Stimulated activated naive CD4-positive, alpha-beta T cell (primary cell): ENCODE results near the gene HOXC9.

Experiments
- DNase-seq, 6 experiments: peaks; one replicate each; lab custom pipeline; 2025; lab: John Stamatoyannopoulos, UW

HOXC9 gene

GRCh38 chr12:53963434-53964314 lies 36.3 kb upstream of the HOXC9 start:
- DNase-seq, result no peak

- no peak for DNase-seq
Observed at GRCh38 chr12:53964315-53964713, 35.6 kb upstream of the HOXC9 start.

GRCh38 chr12:53965281-53966084 lies 34.5 kb upstream of the HOXC9 start:
- DNase-seq, result no peak

- DNase-seq, result no peak
Observed at GRCh38 chr12:53966085-53966384, 33.9 kb upstream of the HOXC9 start.

GRCh38 chr12:53966385-53967133 lies 33.4 kb upstream of the HOXC9 start:
- no peak for DNase-seq

GRCh38 chr12:53967421-53967925 lies 32.5 kb upstream of the HOXC9 start:
- no peak for DNase-seq

GRCh38 chr12:53968214-53969127 lies 31.5 kb upstream of the HOXC9 start:
- no peak for DNase-seq

- no peak for DNase-seq
Observed at GRCh38 chr12:53969588-53970259, 30.2 kb upstream of the HOXC9 start.

- no peak for DNase-seq
Observed at GRCh38 chr12:53970451-53970850, 29.5 kb upstream of the HOXC9 start.

- DNase-seq, result no peak
Observed at GRCh38 chr12:53971129-53971528, 28.8 kb upstream of the HOXC9 start.

GRCh38 chr12:53971686-53972085 lies 28.3 kb upstream of the HOXC9 start:
- no peak for DNase-seq

GRCh38 chr12:53972152-53972702 lies 27.7 kb upstream of the HOXC9 start:
- no peak for DNase-seq

GRCh38 chr12:53972722-53973235 lies 27.2 kb upstream of the HOXC9 start, which contains the start of gene HOXC11:
TSS of gene HOXC11 (plus strand) at chr12:53973126. CDS start at chr12:53973242, 116 bp downstream.
- no peak for DNase-seq

- DNase-seq, result peak in 2 of 6 experiments; percentile 38 to 44
Observed at GRCh38 chr12:53973236-53974042, 26.5 kb upstream of the HOXC9 start.

GRCh38 chr12:53974084-53975063 lies 25.6 kb upstream of the HOXC9 start, which contains the start of gene HOTAIR:
TSS of gene HOTAIR (minus strand) at chr12:53974954.
- DNase-seq, result peak in 2 of 6 experiments; percentile 43

- no peak for DNase-seq
Observed at GRCh38 chr12:53975064-53975471, 24.9 kb upstream of the HOXC9 start.

- peak in 1 of 6 experiments; percentile 18 for DNase-seq
Observed at GRCh38 chr12:53975479-53976152, 24.3 kb upstream of the HOXC9 start.
